Measurements from ENCODE around the gene SNAP25. TPM values are rescaled to one million over a fixed set of nuclear protein-coding genes. Genes with fewer than 3 reads are reported as not detected.
A peak's percentile ranks its signal among the peaks of the same experiment; 100 is the strongest.

Gene SNAP25
- total RNA-seq, 4 donors from 2014 or later, result 2.9 to 4.8 (median 3.9) TPM

DNA sequence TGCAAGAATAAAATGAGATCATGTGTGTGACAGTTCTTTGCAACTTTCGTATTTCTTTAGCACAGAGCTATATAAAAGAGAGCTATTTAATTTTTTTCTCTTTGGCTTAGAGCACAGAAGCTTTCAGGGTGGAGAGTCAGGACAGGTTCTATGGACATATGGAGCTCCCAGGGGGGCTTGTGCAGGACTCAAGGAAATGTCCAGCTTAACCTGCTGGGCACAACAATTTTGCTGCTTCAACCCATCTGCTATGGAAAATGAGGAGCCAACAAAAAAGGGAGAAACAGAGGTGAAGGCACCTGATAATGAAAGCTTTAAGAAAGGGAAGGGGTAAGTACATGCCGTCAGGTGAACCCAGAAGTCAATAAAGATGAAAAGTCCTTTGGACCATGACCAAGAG lies 5.1 kb upstream of the SNAP25 start:
- intact Hi-C loops (cut with DNase I), result no loop called here
- Histone ChIP-seq H3K4me3 (no peak overlapping the region), H3K36me3 (no peaks in the 10 kb centered on the region), H3K27ac (replicated peaks in 1 of 4) (no peak overlapping the region), H3K9me3 (no peaks in the 10 kb centered on the region), H3K4me1 (peaks cover 5 to 13% (median 12%) of the 10 kb centered on the region in 4 donors), H3K27me3 (peaks cover 4 to 54% (median 18%) of the 10 kb centered on the region in 4 donors)
- no peak for DNase-seq (ENCODE audit: extremely low spot score)
- TF ChIP-seq, protein P1, sequence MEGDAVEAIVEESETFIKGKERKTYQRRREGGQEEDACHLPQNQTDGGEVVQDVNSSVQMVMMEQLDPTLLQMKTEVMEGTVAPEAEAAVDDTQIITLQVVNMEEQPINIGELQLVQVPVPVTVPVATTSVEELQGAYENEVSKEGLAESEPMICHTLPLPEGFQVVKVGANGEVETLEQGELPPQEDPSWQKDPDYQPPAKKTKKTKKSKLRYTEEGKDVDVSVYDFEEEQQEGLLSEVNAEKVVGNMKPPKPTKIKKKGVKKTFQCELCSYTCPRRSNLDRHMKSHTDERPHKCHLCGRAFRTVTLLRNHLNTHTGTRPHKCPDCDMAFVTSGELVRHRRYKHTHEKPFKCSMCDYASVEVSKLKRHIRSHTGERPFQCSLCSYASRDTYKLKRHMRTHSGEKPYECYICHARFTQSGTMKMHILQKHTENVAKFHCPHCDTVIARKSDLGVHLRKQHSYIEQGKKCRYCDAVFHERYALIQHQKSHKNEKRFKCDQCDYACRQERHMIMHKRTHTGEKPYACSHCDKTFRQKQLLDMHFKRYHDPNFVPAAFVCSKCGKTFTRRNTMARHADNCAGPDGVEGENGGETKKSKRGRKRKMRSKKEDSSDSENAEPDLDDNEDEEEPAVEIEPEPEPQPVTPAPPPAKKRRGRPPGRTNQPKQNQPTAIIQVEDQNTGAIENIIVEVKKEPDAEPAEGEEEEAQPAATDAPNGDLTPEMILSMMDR (IDR thresholded peaks at IDR 0.05), result no peak
- TF ChIP-seq EP300 (IDR thresholded peaks at IDR 0.05) (no peak), POLR2A (IDR thresholded peaks at IDR 0.05; ENCODE audit: low read depth) (no peak)
- 59% methylated on average over 2 of the region's 2 CpGs for WGBS

DNA sequence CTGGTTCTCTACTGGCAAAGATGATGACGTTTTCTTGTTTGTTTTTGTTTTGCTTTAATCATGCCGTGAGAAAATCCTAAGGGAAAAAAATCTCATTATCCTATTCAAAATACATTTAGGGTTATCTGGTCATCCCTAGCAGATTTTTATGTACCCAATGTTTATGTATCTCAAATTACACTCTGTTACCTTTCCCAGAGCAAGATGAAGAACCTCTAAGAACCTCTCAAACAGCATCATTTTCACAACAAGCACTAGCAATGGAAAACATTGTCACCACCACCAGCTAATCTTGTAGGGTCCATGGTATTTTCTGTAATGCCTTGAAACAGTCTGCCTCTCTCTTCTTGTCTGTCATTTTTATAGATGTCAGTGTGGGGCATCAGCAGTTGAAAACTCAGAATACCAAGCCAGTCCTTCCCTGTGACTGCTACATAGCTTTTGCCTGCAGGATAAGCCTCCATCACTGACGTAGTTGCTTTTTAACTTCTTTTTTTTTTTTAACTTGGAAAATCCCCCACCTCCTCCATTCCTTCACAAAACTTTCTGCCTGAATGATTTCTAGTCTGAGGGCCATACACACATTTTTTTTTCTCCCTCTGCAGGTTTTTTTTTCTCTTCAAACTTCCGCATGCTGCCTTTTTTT lies 2.4 kb upstream of the SNAP25 start:
- no peak overlapping the region for H3K4me3 ChIP-seq
- no peak overlapping the region for H3K27ac ChIP-seq (replicated peaks in 1 of 4)
- peaks cover 5 to 25% (median 18%) of the 10 kb centered on the region in 4 donors for H3K4me1 ChIP-seq
- no peaks in the 10 kb centered on the region for H3K9me3 ChIP-seq
- no peak for DNase-seq (ENCODE audit: extremely low spot score)
- H3K27me3 ChIP-seq, result peaks cover 4 to 72% (median 20%) of the 10 kb centered on the region in 4 donors
- TF ChIP-seq, protein P1 (IDR thresholded peaks at IDR 0.05), result no peak
- TF ChIP-seq POLR2AphosphoS5 (IDR thresholded peaks at IDR 0.05) (no peak), POLR2A (IDR thresholded peaks at IDR 0.05; ENCODE audit: low read depth) (no peak), EP300 (IDR thresholded peaks at IDR 0.05) (no peak)
- no peaks in the 10 kb centered on the region for H3K36me3 ChIP-seq
- intact Hi-C loops (cut with DNase I), result no loop called here
- WGBS, result 31% methylated on average over 4 of the region's 4 CpGs

DNA sequence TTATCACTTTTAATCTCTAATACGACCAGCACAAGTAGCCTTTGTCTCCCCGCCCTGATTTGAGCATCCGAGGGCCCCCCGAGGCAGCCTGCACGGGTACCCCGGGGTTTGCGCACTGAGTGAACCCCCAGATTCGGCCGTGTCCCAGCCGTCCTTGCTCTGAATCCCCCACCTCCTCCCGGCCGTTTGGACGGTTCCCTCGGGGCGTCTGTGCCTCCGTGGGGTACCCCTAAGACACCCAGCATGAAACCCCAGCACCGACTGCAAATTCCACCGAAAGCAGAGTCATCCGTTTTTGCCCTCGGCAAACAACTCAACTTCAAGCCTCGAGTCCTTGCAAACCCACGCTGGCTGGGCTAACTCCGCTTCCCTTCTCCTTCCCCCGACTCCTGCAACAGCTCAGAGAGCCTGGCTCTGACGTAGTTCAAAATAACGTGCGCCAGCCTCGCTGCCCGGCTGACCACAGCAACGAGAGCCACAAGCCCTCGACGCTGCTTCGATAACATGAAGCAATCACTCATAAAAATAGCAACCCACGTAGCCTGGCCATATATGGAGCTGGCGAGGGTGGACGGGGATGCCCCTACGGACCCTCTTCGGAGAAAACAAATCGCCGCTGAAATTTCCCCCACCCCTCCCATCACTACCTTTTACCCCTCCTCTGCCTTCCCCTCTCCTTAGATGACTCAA lies 764 bp upstream of the SNAP25 start:
- TF ChIP-seq POLR2A (IDR thresholded peaks at IDR 0.05; ENCODE audit: low read depth) (no peak), POLR2AphosphoS5 (IDR thresholded peaks at IDR 0.05) (no peak), EP300 (IDR thresholded peaks at IDR 0.05) (no peak)
- TF ChIP-seq, protein P1 (IDR thresholded peaks at IDR 0.05), result no peak
- intact Hi-C loops (cut with DNase I), result no loop called here
- peaks cover 5 to 25% (median 18%) of the 10 kb centered on the region in 4 donors for H3K4me1 ChIP-seq
- no peak for DNase-seq (ENCODE audit: extremely low spot score)
- H3K27ac ChIP-seq (replicated peaks in 1 of 4), result peak overlapping the region in 2 of 4 donors; percentile 20 to 64
- H3K9me3 ChIP-seq, result no peaks in the 10 kb centered on the region
- peak overlapping the region; percentile 15 to 39 (median 29) for H3K4me3 ChIP-seq
- H3K27me3 ChIP-seq, result peaks cover 4 to 76% (median 20%) of the 10 kb centered on the region in 4 donors
- WGBS, result 3% methylated on average over 37 of the region's 40 CpGs
- no peaks in the 10 kb centered on the region for H3K36me3 ChIP-seq

DNA sequence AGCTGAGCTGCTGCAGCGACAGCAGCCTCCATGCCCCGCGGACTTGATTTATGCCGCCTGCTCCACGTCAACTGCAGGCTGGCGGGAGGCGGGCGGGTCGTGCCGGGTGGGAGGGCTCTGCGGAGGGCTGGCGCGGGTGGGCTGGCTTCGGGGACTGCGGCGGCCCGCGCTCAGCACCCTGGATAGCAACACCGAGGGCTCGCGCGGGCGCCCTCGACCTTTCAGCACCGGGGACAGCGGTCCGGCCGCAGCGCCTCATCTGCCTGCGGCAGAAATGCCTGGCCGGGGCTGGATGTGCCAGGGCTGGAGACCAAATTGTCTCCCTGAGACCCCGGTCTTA lies 792 bp downstream of the SNAP25 start:
- Histone ChIP-seq H3K9me3 (no peaks in the 10 kb centered on the region), H3K27ac (replicated peaks in 1 of 4) (no peak overlapping the region), H3K4me1 (peaks cover 5 to 25% (median 18%) of the 10 kb centered on the region in 4 donors), H3K4me3 (peak overlapping the region; percentile 18 to 39 (median 29)), H3K36me3 (no peaks in the 10 kb centered on the region), H3K27me3 (peaks cover 4 to 74% (median 20%) of the 10 kb centered on the region in 4 donors)
- intact Hi-C loops (cut with DNase I), result no loop called here
- WGBS, result 0% methylated on average over 12 of the region's 32 CpGs
- no peak for DNase-seq (ENCODE audit: extremely low spot score)
- TF ChIP-seq EP300 (IDR thresholded peaks at IDR 0.05) (no peak), POLR2AphosphoS5 (IDR thresholded peaks at IDR 0.05) (peak in 1 of 2 donors; percentile 50)

DNA sequence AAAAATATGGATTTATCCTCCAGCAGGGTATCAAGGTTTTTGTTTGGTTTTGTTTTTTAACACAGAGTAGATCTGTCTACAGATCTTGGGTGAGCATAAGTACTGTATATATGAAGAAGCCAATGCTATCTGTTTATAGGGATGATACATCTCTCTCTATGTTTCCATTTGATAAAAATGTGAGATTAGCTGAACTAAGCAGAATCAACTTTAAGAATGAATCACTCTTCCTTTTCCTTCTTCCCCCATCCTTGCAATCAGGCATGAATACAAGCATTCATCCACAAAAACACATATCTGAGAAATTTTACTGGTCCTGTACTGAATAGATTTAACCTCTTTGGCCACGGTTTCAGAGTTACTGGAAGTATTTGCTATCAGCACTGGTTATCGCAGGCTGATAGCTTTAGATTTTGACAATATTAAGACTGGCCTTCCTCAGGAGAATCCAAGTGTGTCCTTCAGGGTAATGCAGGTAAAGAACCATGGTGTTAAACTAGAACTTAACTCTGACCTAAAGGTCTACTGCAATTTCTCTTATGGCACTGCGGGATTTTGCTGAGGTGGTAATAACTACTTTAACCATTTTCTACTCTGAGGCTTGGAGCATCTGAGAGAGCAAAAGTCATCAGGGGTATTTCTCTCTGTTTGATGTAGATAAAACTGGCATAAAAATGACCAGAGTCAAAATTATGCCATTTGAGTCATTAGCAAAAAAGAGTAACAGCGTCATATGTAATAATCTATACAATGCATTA lies 1.5 kb downstream of the SNAP25 start:
- Histone ChIP-seq H3K9me3 (no peaks in the 10 kb centered on the region), H3K4me1 (peaks cover 5 to 25% (median 18%) of the 10 kb centered on the region in 4 donors), H3K4me3 (no peak overlapping the region), H3K27ac (replicated peaks in 1 of 4) (no peak overlapping the region), H3K36me3 (no peaks in the 10 kb centered on the region), H3K27me3 (peaks cover 4 to 70% (median 20%) of the 10 kb centered on the region in 4 donors)
- TF ChIP-seq, protein P1 (IDR thresholded peaks at IDR 0.05), result no peak
- no peak for TF ChIP-seq EP300 (IDR thresholded peaks at IDR 0.05)
- TF ChIP-seq POLR2A (IDR thresholded peaks at IDR 0.05; ENCODE audit: low read depth), result no peak
- no peak for TF ChIP-seq POLR2AphosphoS5 (IDR thresholded peaks at IDR 0.05)
- no peak for DNase-seq (ENCODE audit: extremely low spot score)
- intact Hi-C loops (cut with DNase I), result no loop called here
- 86% methylated on average over 4 of the region's 4 CpGs for WGBS

Data from esophagus muscularis mucosa (tissue), 4 donors.